IPS DF 6.9 (cell line): ENCODE results near the gene DNAJC30.
"Not testable (repeated sequence)": the region's sequence is repeated elsewhere in the genome, so short reads cannot be mapped to it uniquely, and the experiment has no call there.

ENCODE experiments used
- DNase-seq: peaks from one replicate; pipeline ENCODE4 v3.0.0-alpha.2; 2013; ENCODE audit warnings: low read depth, low spot score
- H3K27ac ChIP-seq: one replicate; pipeline ENCODE4 v1.5.1; 2013; ENCODE audit warnings: low read length, control low read depth
- H3K27me3 ChIP-seq: 2 replicates; pipeline ENCODE4 v1.6.1; 2013; ENCODE audit warnings: mild to moderate bottlenecking, low read length; ENCODE audit not compliant: control insufficient read depth, insufficient read depth
- H3K36me3 ChIP-seq: 2 replicates; pipeline ENCODE4 v1.6.1; 2013; ENCODE audit warnings: low read length; ENCODE audit not compliant: control insufficient read depth, insufficient read depth
- H3K4me1 ChIP-seq: 2 replicates; pipeline ENCODE4 v1.6.1; 2013; ENCODE audit warnings: low read length; ENCODE audit not compliant: control insufficient read depth, insufficient read depth
- H3K4me3 ChIP-seq: 2 replicates; pipeline ENCODE4 v1.5.1; 2013; ENCODE audit warnings: mild to moderate bottlenecking, low read length
- H3K9me3 ChIP-seq: 2 replicates; pipeline ENCODE4 v1.6.1; 2013; ENCODE audit warnings: low read length, inconsistent platforms; ENCODE audit not compliant: control insufficient read depth, insufficient read depth
- WGBS: extraction: QIAGEN DNeasy Blood & Tissue Kit; methylation state at CpG from one replicate; pipeline ENCODE4 v1.1.7; 2013; ENCODE audit warnings: mixed read lengths, missing lambda C conversion rate; ENCODE audit not compliant: insufficient read length, insufficient coverage; 5-methylcytosine and 5-hydroxymethylcytosine counted together

Gene DNAJC30

GRCh38 chr7:73668886-73669230, 14.4 kb downstream of the DNAJC30 start:
- DNase-seq: no peak
- no CpG with 5 or more reads among the region's 5 CpGs for WGBS

GRCh38 chr7:73668103-73668885, 15.0 kb downstream of the DNAJC30 start:
- peak overlapping the region; percentile 77 for H3K4me3 ChIP-seq
- peaks cover 8% of the 10 kb centered on the region for H3K4me1 ChIP-seq
- no peaks in the 10 kb centered on the region for H3K9me3 ChIP-seq
- no peaks in the 10 kb centered on the region for H3K27me3 ChIP-seq
- no CpG with 5 or more reads among the region's 52 CpGs for WGBS
- DNase-seq: no peak
- no peaks in the 10 kb centered on the region for H3K36me3 ChIP-seq
- no peak overlapping the region for H3K27ac ChIP-seq

More at GRCh38 chr7:73668886-73669230, 14.4 kb downstream of the DNAJC30 start:
- H3K27ac ChIP-seq: no peak overlapping the region
- no peaks in the 10 kb centered on the region for H3K27me3 ChIP-seq
- peak overlapping the region; percentile 77; the same call in 1 of the 2 replicates for H3K4me3 ChIP-seq
- H3K4me1 ChIP-seq: peaks cover 8% of the 10 kb centered on the region
- no peaks in the 10 kb centered on the region for H3K36me3 ChIP-seq
- no peaks in the 10 kb centered on the region for H3K9me3 ChIP-seq

DNA sequence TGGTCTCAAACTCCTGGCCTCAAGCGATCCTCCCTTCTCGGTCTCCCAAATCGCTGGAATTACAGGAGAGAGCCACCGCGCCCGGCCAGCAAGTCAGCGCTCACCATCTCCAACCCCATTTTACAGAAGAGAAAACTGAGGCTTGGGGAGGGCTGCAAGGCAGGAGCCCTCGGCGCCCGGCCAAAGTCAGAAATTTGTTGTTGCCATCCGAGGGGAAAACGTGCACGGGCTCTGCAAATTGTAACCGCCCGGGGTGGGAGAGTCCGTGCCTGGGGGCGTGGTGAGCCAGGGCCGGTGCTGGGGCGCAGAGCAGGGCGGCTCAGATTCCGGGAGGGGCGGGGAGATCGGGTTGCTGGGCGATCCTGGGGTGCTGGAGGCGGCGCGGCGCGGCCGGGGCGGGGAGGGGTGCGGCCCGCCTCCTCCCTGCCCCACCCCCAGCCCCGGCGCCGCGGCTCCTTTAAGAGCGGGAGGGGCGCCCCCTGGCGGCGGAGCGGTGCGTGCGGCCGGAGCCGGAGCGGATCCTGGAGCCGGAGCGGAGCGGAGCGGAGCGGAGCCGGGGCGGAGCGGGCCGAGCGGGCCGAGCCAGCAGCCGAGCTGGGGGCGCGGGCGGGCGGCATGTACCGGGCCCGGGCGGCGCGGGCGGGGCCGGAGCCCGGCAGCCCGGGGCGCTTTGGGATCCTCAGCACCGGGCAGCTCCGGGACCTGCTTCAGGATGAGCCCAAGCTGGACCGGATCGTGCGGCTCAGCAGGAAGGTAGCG, 15.7 kb downstream of the DNAJC30 start, which contains the start of gene VPS37D:
Gene VPS37D (plus strand): TSS at position 488 of the 759 bp plus-strand sequence. CDS start 128 bp downstream, at position 616.
- H3K4me1 ChIP-seq: peaks cover 8% of the 10 kb centered on the region
- no peak within 1 kb of the TSS for H3K27ac ChIP-seq
- H3K9me3 ChIP-seq: no peaks in the 10 kb centered on the region
- DNase-seq: peak; percentile 41
- WGBS: no CpG with 5 or more reads among the region's 79 CpGs
- no peaks in the 10 kb centered on the region for H3K36me3 ChIP-seq
- H3K27me3 ChIP-seq: no peaks in the 10 kb centered on the region
- H3K4me3 ChIP-seq: peak within 1 kb of the TSS; percentile 77

DNA sequence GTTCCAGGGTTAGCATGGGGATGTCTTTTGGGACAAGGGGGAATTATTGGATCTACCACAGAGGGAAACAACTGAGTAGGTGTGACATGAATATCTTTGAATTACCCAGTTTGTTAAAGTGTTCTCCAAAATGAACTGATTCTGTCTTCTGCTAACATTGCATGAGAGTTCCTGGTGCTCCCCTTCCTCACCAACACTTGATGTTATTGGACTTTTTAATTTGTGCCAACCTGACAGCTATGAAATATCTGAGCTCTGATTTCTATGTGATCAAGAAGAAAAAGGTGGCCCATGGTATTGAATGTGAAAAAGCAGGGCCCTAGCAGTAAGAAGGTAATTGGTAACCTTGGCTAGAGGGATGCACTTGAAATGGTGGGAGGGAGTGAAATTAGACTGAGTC, 20.2 kb downstream of the DNAJC30 start:
- DNase-seq: no peak
- Histone ChIP-seq H3K4me3 (no peak overlapping the region), H3K27ac (no peak overlapping the region), H3K9me3 (no peaks in the 10 kb centered on the region), H3K4me1 (peaks cover 2% of the 10 kb centered on the region; the same call in 1 of the 2 replicates), H3K27me3 (no peaks in the 10 kb centered on the region), H3K36me3 (no peaks in the 10 kb centered on the region)

DNA sequence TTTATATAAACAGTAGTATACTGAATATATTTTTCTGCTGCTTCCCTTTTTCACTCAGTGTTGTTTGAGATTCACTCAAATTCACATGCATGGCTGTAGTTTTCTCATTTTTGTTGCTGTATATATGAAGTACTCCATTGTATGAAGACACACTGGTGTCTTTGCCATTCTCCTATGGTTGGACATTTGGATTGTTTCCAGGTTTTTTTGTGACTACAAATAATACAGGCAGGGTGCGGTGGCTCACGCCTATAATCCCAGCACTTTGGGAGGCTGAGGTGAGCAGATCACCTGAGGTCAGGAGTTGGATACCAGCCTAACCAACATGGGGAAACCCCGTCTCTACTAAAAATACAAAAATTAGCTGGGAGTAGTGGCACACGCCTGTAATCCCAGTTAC, 22.7 kb downstream of the DNAJC30 start:
- not testable (repeated sequence) for H3K4me1 ChIP-seq, H3K9me3 ChIP-seq, H3K27ac ChIP-seq, H3K27me3 ChIP-seq, H3K36me3 ChIP-seq, DNase-seq, H3K4me3 ChIP-seq
- WGBS: no CpG with 5 or more reads among the region's 4 CpGs

GRCh38 chr7:73659983-73660382, 23.3 kb downstream of the DNAJC30 start:
- H3K4me3 ChIP-seq: no peak overlapping the region
- H3K36me3 ChIP-seq: no peaks in the 10 kb centered on the region
- WGBS: no CpG with 5 or more reads among the region's 8 CpGs

DNA sequence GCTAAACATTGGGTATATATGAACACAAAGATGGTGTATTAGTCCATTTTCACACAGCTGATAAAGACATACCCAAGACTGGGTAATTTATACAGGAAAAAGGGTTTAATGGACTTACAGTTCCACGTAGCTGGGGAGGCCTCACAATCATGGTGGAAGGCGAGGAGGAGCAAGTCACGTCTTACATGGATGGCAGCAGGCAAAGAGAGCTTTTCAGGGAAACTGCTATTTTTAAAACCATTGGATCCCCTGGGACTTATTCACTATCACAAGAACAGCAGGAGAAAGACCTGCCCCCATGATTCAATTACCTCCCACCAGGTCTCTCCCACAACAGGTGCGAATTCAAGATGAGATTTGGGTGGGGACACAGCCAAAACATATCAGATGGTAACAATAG, 27.9 kb downstream of the DNAJC30 start:
- H3K36me3 ChIP-seq, H3K27ac ChIP-seq, H3K9me3 ChIP-seq, H3K27me3 ChIP-seq, DNase-seq, H3K4me3 ChIP-seq, H3K4me1 ChIP-seq: not testable (repeated sequence)
- WGBS: no CpG with 5 or more reads among the region's 4 CpGs

More at GRCh38 chr7:73659983-73660382, 23.3 kb downstream of the DNAJC30 start:
- Histone ChIP-seq H3K27ac (no peak overlapping the region), H3K9me3 (no peaks in the 10 kb centered on the region), H3K27me3 (no peaks in the 10 kb centered on the region), H3K4me1 (peaks cover 2% of the 10 kb centered on the region; the same call in 1 of the 2 replicates)
- no peak for DNase-seq

- DNase-seq: no peak
- WGBS: no CpG with 5 or more reads among the region's 11 CpGs
- 0 out of 2 replicates have a peak, but pooled peaks cover 1% of the 10 kb centered on the region for H3K4me1 ChIP-seq
- H3K9me3 ChIP-seq: no peaks in the 10 kb centered on the region
- no peaks in the 10 kb centered on the region for H3K36me3 ChIP-seq
- H3K27me3 ChIP-seq: peaks cover 5% of the 10 kb centered on the region; the same call in 1 of the 2 replicates
- no peak overlapping the region for H3K27ac ChIP-seq
- no peak overlapping the region for H3K4me3 ChIP-seq
Observed at GRCh38 chr7:73652541-73652949, 30.7 kb downstream of the DNAJC30 start.

DNA sequence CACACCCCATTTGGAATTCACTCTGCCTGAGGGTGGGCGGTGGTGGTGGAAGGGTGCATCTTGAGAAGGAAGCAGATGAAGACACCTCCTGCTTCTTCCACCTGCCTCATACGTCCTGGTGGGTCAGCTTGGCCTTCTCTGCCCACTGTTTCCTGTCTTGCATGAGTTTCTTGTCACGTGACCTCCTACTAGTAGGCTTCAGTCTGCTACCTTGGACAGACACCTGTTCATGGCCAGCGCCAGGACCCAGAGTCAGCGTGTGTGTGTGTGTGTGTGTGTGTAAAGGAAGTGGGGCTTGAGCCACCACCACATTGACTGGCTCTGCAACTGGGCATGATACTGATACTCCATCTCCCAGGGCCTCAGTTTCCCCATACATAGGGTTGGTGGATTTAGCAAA, 32.7 kb downstream of the DNAJC30 start:
- no peak for DNase-seq
- H3K36me3 ChIP-seq: no peaks in the 10 kb centered on the region
- 0 out of 2 replicates have a peak, but pooled peaks cover 1% of the 10 kb centered on the region for H3K4me1 ChIP-seq
- H3K9me3 ChIP-seq: no peaks in the 10 kb centered on the region
- H3K27me3 ChIP-seq: peaks cover 5% of the 10 kb centered on the region; the same call in 1 of the 2 replicates
- H3K27ac ChIP-seq: no peak overlapping the region
- H3K4me3 ChIP-seq: no peak overlapping the region
- WGBS: no CpG with 5 or more reads among the region's 5 CpGs

DNA sequence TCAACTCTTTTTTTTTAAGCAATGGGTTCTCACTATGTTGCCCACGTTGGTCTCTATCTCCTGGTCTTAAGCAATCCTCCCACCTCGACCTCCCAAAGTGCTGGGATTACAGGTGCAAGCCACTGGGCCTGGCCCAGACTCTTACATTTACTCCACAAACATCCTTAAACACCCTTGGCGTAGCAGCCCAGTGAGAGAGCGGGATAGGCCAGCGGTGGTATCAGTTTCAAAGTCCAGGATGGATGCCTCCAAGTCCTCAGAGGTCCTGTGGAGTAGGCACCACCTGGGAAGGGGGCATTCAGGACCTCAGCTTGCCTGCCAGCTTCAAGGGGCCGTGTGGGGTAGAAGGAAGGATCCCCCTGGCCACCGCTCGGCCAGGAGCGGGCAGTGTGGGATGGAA, 33.7 kb downstream of the DNAJC30 start:
- no peaks in the 10 kb centered on the region for H3K9me3 ChIP-seq
- no CpG with 5 or more reads among the region's 9 CpGs for WGBS
- H3K36me3 ChIP-seq: no peaks in the 10 kb centered on the region
- no peak overlapping the region for H3K4me3 ChIP-seq
- no peak for DNase-seq
- peaks cover 5% of the 10 kb centered on the region; the same call in 1 of the 2 replicates for H3K27me3 ChIP-seq
- H3K4me1 ChIP-seq: 0 out of 2 replicates have a peak, but pooled peaks cover 1% of the 10 kb centered on the region
- H3K27ac ChIP-seq: no peak overlapping the region
